ENCODE results near the gene MTG2.

MTG2 gene

GRCh38 chr20:62164879-62165761 is 17.7 kb upstream of the MTG2 start:
- no peak for TF ChIP-seq CTCF (IDR thresholded peaks at IDR 0.05; ENCODE audit: low read depth, low read length)
- H3K4me3 ChIP-seq (ENCODE audit: low read depth, low read length), result no peak overlapping the region

- TF ChIP-seq CTCF (IDR thresholded peaks at IDR 0.05; ENCODE audit: low read depth, low read length), result no peak
- no peak overlapping the region for H3K4me3 ChIP-seq (ENCODE audit: low read depth, low read length)
These were observed 16.9 kb upstream of the MTG2 start for GRCh38 chr20:62165762-62166399.

GRCh38 chr20:62167474-62167873 is 15.4 kb upstream of the MTG2 start:
- no peak overlapping the region for H3K4me3 ChIP-seq (ENCODE audit: low read depth, low read length)
- no peak for TF ChIP-seq CTCF (IDR thresholded peaks at IDR 0.05; ENCODE audit: low read depth, low read length)

GRCh38 chr20:62168061-62168460 is 14.8 kb upstream of the MTG2 start:
- no peak overlapping the region for H3K4me3 ChIP-seq (ENCODE audit: low read depth, low read length)
- TF ChIP-seq CTCF (IDR thresholded peaks at IDR 0.05; ENCODE audit: low read depth, low read length), result no peak

- no peak overlapping the region for H3K4me3 ChIP-seq (ENCODE audit: low read depth, low read length)
- TF ChIP-seq CTCF (IDR thresholded peaks at IDR 0.05; ENCODE audit: low read depth, low read length), result no peak
These were observed 13.9 kb upstream of the MTG2 start for GRCh38 chr20:62168890-62169435.

GRCh38 chr20:62170536-62170935 is 12.3 kb upstream of the MTG2 start:
- no peak for TF ChIP-seq CTCF (IDR thresholded peaks at IDR 0.05; ENCODE audit: low read depth, low read length)
- H3K4me3 ChIP-seq (ENCODE audit: low read depth, low read length), result no peak overlapping the region

- no peak for TF ChIP-seq CTCF (IDR thresholded peaks at IDR 0.05; ENCODE audit: low read depth, low read length)
These were observed 11.6 kb upstream of the MTG2 start for GRCh38 chr20:62171245-62171644.

More at GRCh38 chr20:62171245-62171644, 11.6 kb upstream of the MTG2 start:
- H3K4me3 ChIP-seq (ENCODE audit: low read depth, low read length), result no peak overlapping the region
